OCI-LY1 (cell line): ENCODE measurements around the gene NLRP1.

ENCODE experiments used
- H2AFZ ChIP-seq: fragments of 200-600 bp; sonication (generic), shearing (Covaris generic); 2 replicates; pipeline ENCODE4 v1.6.0; 2014; ENCODE audit warnings: antibody characterized with exemption, mild to moderate bottlenecking, low read length
- H3F3A ChIP-seq: fragments of 200-600 bp; sonication (generic), shearing (Covaris generic); 2 replicates; pipeline ENCODE4 v1.6.0; 2014; ENCODE audit warnings: mild to moderate bottlenecking, antibody characterized with exemption, low read length, moderate library complexity; ENCODE audit not compliant: insufficient read depth
- H3K27ac ChIP-seq: fragments of 200-600 bp; sonication (generic); 2 replicates; pipeline ENCODE4 v1.5.1; 2014; ENCODE audit warnings: low read length, mixed run types, mild to moderate bottlenecking, low read depth; ENCODE audit not compliant: poor library complexity, severe bottlenecking
- H3K27me3 ChIP-seq: fragments of 200-600 bp; sonication (generic); 2 replicates; pipeline ENCODE4 v1.6.0; 2014; ENCODE audit warnings: antibody characterized with exemption, mild to moderate bottlenecking, low read length, moderate library complexity; ENCODE audit not compliant: insufficient read depth
- H3K36me3 ChIP-seq: fragments of 200-600 bp; sonication (generic); 2 replicates; pipeline ENCODE4 v1.6.1; 2014; ENCODE audit warnings: mild to moderate bottlenecking, antibody characterized with exemption, low read length, moderate library complexity, mixed read lengths; ENCODE audit not compliant: insufficient read depth
- H3K4me1 ChIP-seq: fragments of 200-600 bp; sonication (generic); 2 replicates; pipeline ENCODE4 v1.5.1; 2014; ENCODE audit warnings: mild to moderate bottlenecking, low read length, moderate library complexity; ENCODE audit not compliant: insufficient read depth, severe bottlenecking
- H3K4me2 ChIP-seq: fragments of 200-600 bp; sonication (generic), shearing (Covaris generic); 2 replicates; pipeline ENCODE4 v1.6.1; 2014; ENCODE audit warnings: low read length
- H3K4me3 ChIP-seq: fragments of 200-600 bp; sonication (generic); 2 replicates; pipeline ENCODE4 v1.5.1; 2014; ENCODE audit warnings: low read length, low read depth, mild to moderate bottlenecking, mixed read lengths; ENCODE audit not compliant: poor library complexity, severe bottlenecking
- H3K79me2 ChIP-seq: fragments of 200-600 bp; shearing (Covaris generic); 2 replicates; pipeline ENCODE4 v1.6.1; 2016; ENCODE audit warnings: mixed run types, low read length, mixed read lengths; ENCODE audit not compliant: insufficient read depth
- H3K9ac ChIP-seq: fragments of 200-600 bp; sonication (generic), shearing (Covaris generic); 2 replicates; pipeline ENCODE4 v1.6.1; 2014; ENCODE audit warnings: mild to moderate bottlenecking, low read length, mixed read lengths
- H3K9me2 ChIP-seq: fragments of 200-600 bp; sonication (generic), shearing (Covaris generic); 2 replicates; pipeline ENCODE4 v1.6.1; 2014; ENCODE audit warnings: low read depth, mild to moderate bottlenecking, low read length, mixed read lengths
- H3K9me3 ChIP-seq: fragments of 200-600 bp; shearing (Covaris generic); 2 replicates; pipeline ENCODE4 v1.6.1; 2014; ENCODE audit warnings: low read length, mixed read lengths
- H4K20me1 ChIP-seq: fragments of 200-600 bp; sonication (generic), shearing (Covaris generic); 2 replicates; pipeline ENCODE4 v1.6.0; 2016; ENCODE audit warnings: mild to moderate bottlenecking, low read length; ENCODE audit not compliant: insufficient read depth
- EZH2 ChIP-seq: fragments of 200-600 bp; sonication (generic), shearing (Covaris generic); IDR thresholded peaks from 2 replicates; pipeline ENCODE4 v1.8.0; 2017; ENCODE audit warnings: borderline replicate concordance, mixed run types, mild to moderate bottlenecking, antibody characterized with exemption, low read length, moderate library complexity, mixed read lengths
- TF ChIP-seq, protein P1 (sequence below): fragments of 200-600 bp; sonication (generic), shearing (Covaris generic); IDR thresholded peaks from 2 replicates; pipeline ENCODE4 v1.5.1; 2017; ENCODE audit warnings: mild to moderate bottlenecking, antibody characterized with exemption, low read length, moderate library complexity, mixed read lengths

Gene NLRP1

DNA sequence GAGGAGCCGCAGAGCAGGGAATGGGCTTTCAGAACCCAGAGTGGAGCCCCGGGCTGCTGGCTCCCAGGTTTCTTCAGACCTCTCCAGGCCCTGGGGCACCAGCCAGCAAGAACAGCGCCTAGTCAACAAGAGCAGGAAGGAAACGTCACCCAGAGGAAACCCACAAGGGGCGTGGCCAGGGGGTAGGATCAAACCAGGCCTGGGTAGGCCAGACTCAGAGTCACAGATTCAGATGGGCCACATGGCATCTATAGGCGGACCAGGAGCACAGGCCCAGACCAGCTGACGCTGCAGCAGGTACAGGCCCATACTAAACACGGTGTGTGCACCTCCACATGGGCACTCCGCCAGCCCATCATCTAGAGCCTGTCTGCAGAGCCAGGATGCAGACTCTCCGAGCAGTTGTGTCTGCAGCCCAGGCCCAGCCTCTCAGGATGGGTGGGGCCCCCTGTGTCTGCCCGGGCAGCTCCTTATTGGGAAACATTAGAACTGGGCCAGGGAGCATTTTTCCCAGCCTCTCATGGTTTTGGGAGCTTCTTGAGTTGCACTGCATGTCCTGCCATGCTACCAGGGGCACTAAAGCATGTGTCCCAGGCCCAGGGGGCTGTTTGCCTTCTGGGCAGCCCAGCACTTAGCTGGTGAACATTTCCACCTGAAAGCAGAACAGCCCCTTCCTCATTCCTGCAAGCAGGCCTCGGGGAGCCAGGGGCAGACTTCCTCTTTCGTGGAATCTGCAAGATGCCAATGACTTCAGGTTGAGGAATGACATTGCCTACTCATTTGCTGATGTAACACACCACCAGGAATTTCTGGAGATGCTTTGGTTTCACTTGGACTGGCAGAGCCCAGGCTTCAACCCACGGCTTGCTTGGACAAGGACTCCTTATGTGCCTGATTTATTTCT lies at the start of gene NLRP1:
Gene NLRP1 (minus strand): TSS at position 127 of the 904 bp plus-strand sequence. CDS start 552 bp downstream, outside the sequence.
- no peaks in the 10 kb centered on the region for H3K79me2 ChIP-seq

DNA sequence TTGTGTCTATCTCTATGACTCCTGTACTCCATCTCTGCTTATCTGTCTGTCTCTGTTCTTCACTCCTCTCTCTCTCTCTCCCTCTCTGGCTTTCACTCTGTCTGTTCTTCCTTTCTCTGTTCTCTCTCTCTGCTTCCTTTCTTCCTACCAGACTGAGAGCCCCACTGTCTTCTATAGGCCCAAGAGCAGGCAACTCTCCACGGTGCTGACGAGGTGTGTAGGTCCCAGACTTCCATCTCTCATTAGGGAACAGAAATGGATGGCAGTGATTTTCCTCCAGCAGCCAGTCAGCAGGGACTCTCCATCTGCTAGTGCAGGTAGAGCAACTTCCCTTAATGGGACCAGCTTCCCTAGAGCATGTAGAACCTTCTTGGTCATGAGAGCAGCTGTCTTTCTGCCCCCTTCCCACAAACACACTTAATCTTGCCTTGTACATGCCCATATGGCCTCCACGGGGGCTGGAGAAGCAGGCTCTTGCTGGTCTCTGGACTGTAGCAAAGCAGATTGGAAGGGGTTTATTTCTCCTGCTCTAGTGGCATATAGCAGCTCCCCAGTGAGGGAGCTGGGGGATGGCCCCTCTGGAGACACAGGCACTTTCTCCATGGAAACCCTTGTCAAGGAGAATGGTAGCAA lies 47.8 kb upstream of the NLRP1 start:
- Histone ChIP-seq H3K27ac (no peak overlapping the region), H3K9me2 (no peaks in the 10 kb centered on the region), H3K4me2 (no peak overlapping the region), H4K20me1 (no peaks in the 10 kb centered on the region), H3K79me2 (no peaks in the 10 kb centered on the region), H3K9ac (no peak overlapping the region), H3K36me3 (no peaks in the 10 kb centered on the region), H3F3A (no peaks in the 10 kb centered on the region), H3K27me3 (0 out of 2 replicates have a peak, but pooled peaks cover 4% of the 10 kb centered on the region), H3K4me1 (no peaks in the 10 kb centered on the region), H3K4me3 (no peak overlapping the region), H2AFZ (no peak overlapping the region), H3K9me3 (no peaks in the 10 kb centered on the region)
- TF ChIP-seq EZH2 = no peak
- TF ChIP-seq, protein P1, sequence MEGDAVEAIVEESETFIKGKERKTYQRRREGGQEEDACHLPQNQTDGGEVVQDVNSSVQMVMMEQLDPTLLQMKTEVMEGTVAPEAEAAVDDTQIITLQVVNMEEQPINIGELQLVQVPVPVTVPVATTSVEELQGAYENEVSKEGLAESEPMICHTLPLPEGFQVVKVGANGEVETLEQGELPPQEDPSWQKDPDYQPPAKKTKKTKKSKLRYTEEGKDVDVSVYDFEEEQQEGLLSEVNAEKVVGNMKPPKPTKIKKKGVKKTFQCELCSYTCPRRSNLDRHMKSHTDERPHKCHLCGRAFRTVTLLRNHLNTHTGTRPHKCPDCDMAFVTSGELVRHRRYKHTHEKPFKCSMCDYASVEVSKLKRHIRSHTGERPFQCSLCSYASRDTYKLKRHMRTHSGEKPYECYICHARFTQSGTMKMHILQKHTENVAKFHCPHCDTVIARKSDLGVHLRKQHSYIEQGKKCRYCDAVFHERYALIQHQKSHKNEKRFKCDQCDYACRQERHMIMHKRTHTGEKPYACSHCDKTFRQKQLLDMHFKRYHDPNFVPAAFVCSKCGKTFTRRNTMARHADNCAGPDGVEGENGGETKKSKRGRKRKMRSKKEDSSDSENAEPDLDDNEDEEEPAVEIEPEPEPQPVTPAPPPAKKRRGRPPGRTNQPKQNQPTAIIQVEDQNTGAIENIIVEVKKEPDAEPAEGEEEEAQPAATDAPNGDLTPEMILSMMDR = no peak

More for the DNA sequence above, at the start of gene NLRP1:
- peak within 1 kb of the TSS; percentile 60 for H3K9ac ChIP-seq
- no peaks in the 10 kb centered on the region for H3K9me3 ChIP-seq
- peak within 1 kb of the TSS; percentile 59 for H3K4me2 ChIP-seq
- H3K4me1 ChIP-seq = peaks cover 28% of the 10 kb centered on the region
- peaks cover 26% of the 10 kb centered on the region for H3K36me3 ChIP-seq
- H3K27ac ChIP-seq = peak within 1 kb of the TSS; percentile 57
- H3F3A ChIP-seq = no peaks in the 10 kb centered on the region
- H3K4me3 ChIP-seq = peak within 1 kb of the TSS; percentile 57
- no peaks in the 10 kb centered on the region for H4K20me1 ChIP-seq
- H2AFZ ChIP-seq = no peak within 1 kb of the TSS
- no peaks in the 10 kb centered on the region for H3K27me3 ChIP-seq
- TF ChIP-seq, protein P1 = no peak
- no peak for TF ChIP-seq EZH2
- H3K9me2 ChIP-seq = no peaks in the 10 kb centered on the region

DNA sequence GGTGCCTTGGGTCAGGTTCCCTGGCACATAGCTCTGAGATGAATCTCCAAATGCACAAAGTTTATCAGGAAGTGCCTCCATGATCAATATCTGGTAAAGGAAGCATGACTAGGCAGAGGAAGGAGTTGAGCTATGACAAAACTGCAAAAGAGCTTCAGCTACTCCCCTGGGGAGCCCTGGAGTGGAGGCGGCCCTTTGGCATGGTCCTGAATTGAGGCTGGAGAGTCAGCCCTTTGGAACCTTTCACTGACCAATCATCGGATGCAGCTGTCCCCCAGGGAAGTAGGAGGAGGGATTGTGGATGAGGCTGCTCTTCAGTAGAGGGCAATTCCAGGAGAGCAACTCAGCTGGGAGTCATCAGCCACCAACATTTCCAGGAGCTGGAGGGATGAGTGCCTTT lies 46.1 kb upstream of the NLRP1 start:
- Histone ChIP-seq H3K27ac (no peak overlapping the region), H3K4me1 (no peaks in the 10 kb centered on the region), H3K4me2 (no peak overlapping the region), H3K27me3 (0 out of 2 replicates have a peak, but pooled peaks cover 4% of the 10 kb centered on the region), H3K9me3 (no peaks in the 10 kb centered on the region), H2AFZ (no peak overlapping the region), H3K79me2 (no peaks in the 10 kb centered on the region), H4K20me1 (no peaks in the 10 kb centered on the region), H3K9ac (no peak overlapping the region), H3K9me2 (no peaks in the 10 kb centered on the region), H3F3A (no peaks in the 10 kb centered on the region), H3K36me3 (no peaks in the 10 kb centered on the region), H3K4me3 (no peak overlapping the region)
- no peak for TF ChIP-seq EZH2
- TF ChIP-seq, protein P1 = no peak
